Breast epithelium (tissue), 4 donors: ENCODE data around the gene COG8. TPM values are rescaled to one million over a fixed set of nuclear protein-coding genes. Genes with fewer than 3 reads are reported as not detected.

Experiments used
- DNase-seq, 2 donors: peaks; one replicate each; pipeline ENCODE4 v3.0.0-alpha.2; 2019; ENCODE audit warnings: low spot score in 2 of 2
- H3K27ac ChIP-seq, 2 donors: fragments of 200-600 bp; sonication (generic) in 1 of 2; one replicate each; pipeline ENCODE4 v1.5.1; 2016 to 2019; ENCODE audit warnings: mild to moderate bottlenecking in 1 of 2
- H3K27me3 ChIP-seq, 2 donors: fragments of 200-600 bp; sonication (generic) in 1 of 2; one replicate each; pipeline versions ENCODE4 v1.5.1 to v1.6.0; 2017 to 2019; ENCODE audit warnings: control low read depth in 1 of 2, mild to moderate bottlenecking in 1 of 2
- H3K36me3 ChIP-seq: fragments of 200-600 bp; one replicate; pipeline ENCODE4 v1.5.1; 2019
- H3K4me1 ChIP-seq, 2 donors: fragments of 200-600 bp; sonication (generic); one replicate each; pipeline ENCODE4 v1.5.1; 2016 to 2019; ENCODE audit warnings: control low read depth in 1 of 2
- H3K4me3 ChIP-seq, 3 donors: fragments of 200-600 bp; sonication (generic); 1 replicate in 2 of 3; 2 replicates in 1 of 3; pipeline ENCODE4 v1.5.1; 2016 to 2019; ENCODE audit warnings: mild to moderate bottlenecking in 3 of 3, moderate library complexity in 2 of 3
- H3K9me3 ChIP-seq, 2 donors: fragments of 200-600 bp; sonication (generic) in 1 of 2; one replicate each; pipeline ENCODE4 v1.5.1; 2016 to 2019; ENCODE audit warnings: control low read depth in 1 of 2
- POLR2A ChIP-seq: fragments of 450-650 bp; IDR thresholded peaks from one replicate; pipeline ENCODE4 v1.6.1; 2016; ENCODE audit warnings: antibody characterized with exemption, mild to moderate bottlenecking, moderate library complexity
- POLR2AphosphoS5 ChIP-seq, 3 donors: sonication (generic); formaldehyde crosslinking; IDR thresholded peaks; one replicate each; pipeline ENCODE4 v1.6.1; 2017; ENCODE audit warnings: antibody characterized with exemption in 3 of 3
- intact Hi-C: fragments of 100-400 bp; cut with DNase I; formaldehyde crosslinking; loops from one replicate; pipeline ENCODE4 v1.15.1; 2023; ENCODE audit warnings: low total_unique reads
- total RNA-seq, 3 donors: library from RNA; depleted of rRNA; stranded (reverse); fragments of >200 nt; gene quantifications; one replicate each; pipeline ENCODE4 v1.1.0, GENCODE V29; 2016
- TF ChIP-seq, protein P1 (sequence below), 3 donors: fragments of 450-650 bp; IDR thresholded peaks; one replicate each; pipeline ENCODE4 v1.5.1; 2016 to 2017; ENCODE audit warnings: antibody characterized with exemption in 3 of 3, mild to moderate bottlenecking in 3 of 3, moderate library complexity in 3 of 3

The COG8 gene
- total RNA-seq, 3 donors from 2014 or later, result 40.2 to 52.8 (median 44.9) TPM

DNA sequence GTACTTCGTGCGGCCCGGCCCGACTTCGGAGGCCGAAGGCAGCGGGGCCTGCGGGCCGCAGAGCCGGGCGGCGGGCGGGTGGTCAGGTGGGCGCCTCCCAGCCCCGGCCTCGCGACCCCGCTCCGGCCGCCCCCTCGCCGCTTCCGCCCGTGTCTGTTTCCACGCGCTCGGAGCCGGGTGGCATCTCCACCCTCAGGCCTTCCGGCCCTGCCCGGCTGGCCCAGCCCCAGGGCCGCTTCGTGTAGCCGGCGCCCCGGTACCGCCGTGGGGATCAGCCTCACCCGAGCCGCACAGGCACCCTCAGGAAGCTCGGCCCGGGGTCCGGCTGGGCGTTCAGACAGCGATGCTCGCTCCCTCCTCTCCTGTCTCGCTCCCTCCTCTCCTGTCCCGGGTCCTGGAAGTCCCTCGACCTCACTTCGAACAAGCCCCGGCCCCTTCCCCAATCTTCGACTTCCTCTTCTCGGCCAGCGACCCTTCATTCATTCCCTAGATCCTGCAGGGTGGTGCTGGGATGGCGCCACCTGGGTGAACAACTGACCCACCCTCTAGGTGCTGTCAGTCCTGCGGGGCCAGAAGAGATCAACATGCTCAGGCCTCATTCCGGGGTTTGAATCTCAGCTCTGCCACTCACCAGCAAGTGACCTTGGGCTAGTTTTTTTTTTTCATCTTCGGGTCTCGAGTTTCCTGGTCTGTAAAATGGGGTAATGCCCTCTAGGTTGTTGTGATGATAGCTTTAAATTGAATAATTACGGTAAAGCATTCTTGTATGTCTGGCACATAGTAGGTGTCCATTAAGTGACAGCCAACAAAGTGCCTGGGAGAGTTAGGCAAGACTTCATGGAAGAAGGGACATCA, 27.6 kb downstream of the COG8 start:
- peak in 1 of 2 donors; percentile 24 for DNase-seq
- H3K4me1 ChIP-seq, result no peaks in the 10 kb centered on the region
- no peak for TF ChIP-seq POLR2A
- TF ChIP-seq, protein P1, sequence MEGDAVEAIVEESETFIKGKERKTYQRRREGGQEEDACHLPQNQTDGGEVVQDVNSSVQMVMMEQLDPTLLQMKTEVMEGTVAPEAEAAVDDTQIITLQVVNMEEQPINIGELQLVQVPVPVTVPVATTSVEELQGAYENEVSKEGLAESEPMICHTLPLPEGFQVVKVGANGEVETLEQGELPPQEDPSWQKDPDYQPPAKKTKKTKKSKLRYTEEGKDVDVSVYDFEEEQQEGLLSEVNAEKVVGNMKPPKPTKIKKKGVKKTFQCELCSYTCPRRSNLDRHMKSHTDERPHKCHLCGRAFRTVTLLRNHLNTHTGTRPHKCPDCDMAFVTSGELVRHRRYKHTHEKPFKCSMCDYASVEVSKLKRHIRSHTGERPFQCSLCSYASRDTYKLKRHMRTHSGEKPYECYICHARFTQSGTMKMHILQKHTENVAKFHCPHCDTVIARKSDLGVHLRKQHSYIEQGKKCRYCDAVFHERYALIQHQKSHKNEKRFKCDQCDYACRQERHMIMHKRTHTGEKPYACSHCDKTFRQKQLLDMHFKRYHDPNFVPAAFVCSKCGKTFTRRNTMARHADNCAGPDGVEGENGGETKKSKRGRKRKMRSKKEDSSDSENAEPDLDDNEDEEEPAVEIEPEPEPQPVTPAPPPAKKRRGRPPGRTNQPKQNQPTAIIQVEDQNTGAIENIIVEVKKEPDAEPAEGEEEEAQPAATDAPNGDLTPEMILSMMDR (IDR thresholded peaks at IDR 0.05), result no peak
- no peak for TF ChIP-seq POLR2AphosphoS5 (IDR thresholded peaks at IDR 0.05)
- H3K27ac ChIP-seq, result peak overlapping the region; percentile 84 to 90
- H3K27me3 ChIP-seq, result no peaks in the 10 kb centered on the region
- H3K4me3 ChIP-seq, result peak overlapping the region; percentile 94 to 97 (median 94)
- no peaks in the 10 kb centered on the region for H3K9me3 ChIP-seq
- intact Hi-C loops, result loop anchor here (10.0 kb wide), 1 partner anchor 157 kb away; no protein-coding TSS in a partner anchor
- H3K36me3 ChIP-seq, result peaks cover 6% of the 10 kb centered on the region

DNA sequence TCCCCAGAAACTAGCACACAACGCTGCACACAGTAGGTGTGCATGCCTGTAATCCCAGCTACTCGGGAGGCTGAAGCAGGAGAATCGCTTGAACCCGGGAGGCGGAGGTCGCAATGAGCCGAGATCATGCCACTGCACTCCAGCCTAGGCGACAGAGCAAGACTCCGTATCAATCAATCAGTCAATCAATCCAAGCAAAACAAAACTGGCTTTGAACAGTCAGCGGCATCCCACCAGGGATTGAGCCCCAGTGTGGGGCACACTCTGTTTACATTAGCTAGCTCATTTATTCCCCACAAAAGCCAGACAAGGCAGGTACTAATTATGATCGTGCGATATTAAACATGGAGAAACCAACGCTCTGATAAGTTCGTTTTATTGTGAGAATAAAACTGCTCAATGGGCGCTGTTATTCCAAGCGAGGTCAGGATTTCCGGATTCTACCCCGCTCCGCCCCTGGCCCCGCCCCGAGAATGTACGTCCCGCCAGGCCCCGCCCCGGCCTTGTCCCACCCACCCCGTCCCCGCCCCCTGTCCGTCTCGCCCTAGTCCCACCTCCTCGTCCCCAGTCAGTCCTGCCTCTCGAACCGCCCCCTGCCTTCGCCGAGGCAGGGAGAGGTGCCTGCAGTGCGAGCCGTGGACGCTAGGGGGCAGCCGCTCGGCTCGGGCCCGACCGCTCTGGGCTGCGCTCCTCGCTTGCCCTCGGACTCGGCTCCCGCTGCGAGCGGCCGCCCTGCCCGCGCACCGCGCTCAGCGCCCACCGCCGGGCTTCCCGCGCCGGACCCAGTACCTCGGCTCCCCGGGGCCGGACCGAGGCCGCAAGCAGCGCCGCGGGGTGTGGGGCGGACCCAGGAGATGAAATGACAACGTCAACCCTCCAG, 28.5 kb downstream of the COG8 start, which contains the start of gene VPS4A:
Gene VPS4A, plus strand, starts transcription at position 698 of the 880 bp plus-strand sequence. Its CDS starts 162 bp downstream, at position 860.
- no peaks in the 10 kb centered on the region for H3K9me3 ChIP-seq
- intact Hi-C loops, result loop anchor here (10.0 kb wide), 1 partner anchor 156 kb away; no protein-coding TSS in a partner anchor
- DNase-seq, result peak; percentile 94 to 95
- peak within 1 kb of the TSS; percentile 87 to 90 for H3K27ac ChIP-seq
- peak within 1 kb of the TSS; percentile 94 to 97 (median 94) for H3K4me3 ChIP-seq
- no peaks in the 10 kb centered on the region for H3K4me1 ChIP-seq
- H3K27me3 ChIP-seq, result no peaks in the 10 kb centered on the region
- no peaks in the 10 kb centered on the region for H3K36me3 ChIP-seq
- TF ChIP-seq POLR2A (no peak), POLR2AphosphoS5 (IDR thresholded peaks at IDR 0.05) (peak; percentile 37 to 56 (median 54))
- TF ChIP-seq, protein P1 (IDR thresholded peaks at IDR 0.05), result peak; percentile 42 to 92 (median 54)

DNA sequence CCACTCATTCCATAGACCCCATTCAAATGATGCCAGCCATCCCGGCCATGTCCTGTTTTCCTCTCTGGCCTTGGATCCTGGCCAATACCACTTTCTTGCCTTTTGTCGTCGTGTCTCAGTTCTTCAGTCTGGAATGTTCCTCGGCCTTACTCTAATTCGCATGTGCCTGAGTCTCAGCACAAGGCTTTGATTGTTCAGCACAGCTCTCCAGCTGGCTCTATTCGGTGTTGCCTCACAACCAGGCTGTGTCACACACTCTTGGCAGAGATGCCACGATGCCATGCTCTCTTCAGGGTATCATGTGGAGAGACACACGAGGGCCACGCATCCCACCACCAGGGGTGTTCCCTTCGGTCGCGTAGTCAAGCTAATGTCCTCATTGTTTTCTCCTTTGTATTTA, 30.0 kb downstream of the COG8 start:
- no peak for DNase-seq
- TF ChIP-seq, protein P1 (IDR thresholded peaks at IDR 0.05), result no peak
- TF ChIP-seq POLR2A (no peak), POLR2AphosphoS5 (IDR thresholded peaks at IDR 0.05) (no peak)
- Histone ChIP-seq H3K9me3 (no peaks in the 10 kb centered on the region), H3K4me1 (no peaks in the 10 kb centered on the region), H3K4me3 (no peak overlapping the region), H3K27me3 (no peaks in the 10 kb centered on the region), H3K36me3 (no peaks in the 10 kb centered on the region), H3K27ac (peak overlapping the region; percentile 10 to 54)
- intact Hi-C loops, result no loop called here

DNA sequence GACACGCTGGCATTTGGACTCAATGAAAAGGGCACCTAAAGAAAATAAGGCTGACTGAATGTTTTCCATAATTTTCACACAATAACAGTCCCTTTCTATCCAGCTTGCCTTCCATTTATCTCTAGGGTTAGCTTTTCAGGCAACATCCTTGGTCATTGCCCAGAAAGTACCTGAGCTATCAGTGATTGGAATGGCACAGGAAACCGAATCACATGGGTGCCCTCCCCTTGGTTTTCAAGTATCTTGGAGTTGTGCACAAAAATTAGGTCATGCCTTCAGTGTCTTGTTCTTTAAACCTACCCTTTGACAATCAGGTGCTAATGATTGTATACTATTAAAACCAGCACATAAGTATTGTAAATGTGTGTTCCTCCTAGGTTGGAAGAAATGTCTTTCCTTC, 31.5 kb downstream of the COG8 start:
- Histone ChIP-seq H3K9me3 (no peaks in the 10 kb centered on the region), H3K27me3 (no peaks in the 10 kb centered on the region), H3K36me3 (no peaks in the 10 kb centered on the region), H3K4me1 (no peaks in the 10 kb centered on the region), H3K4me3 (no peak overlapping the region), H3K27ac (no peak overlapping the region)
- TF ChIP-seq, protein P1 (IDR thresholded peaks at IDR 0.05), result no peak
- TF ChIP-seq POLR2AphosphoS5 (IDR thresholded peaks at IDR 0.05), result no peak
- TF ChIP-seq POLR2A, result no peak
- DNase-seq, result no peak
- intact Hi-C loops, result no loop called here
